Panc1 (cell line): Measurements from ENCODE around the gene DUSP9. TPM values are rescaled to one million over a fixed set of nuclear protein-coding genes. Genes with fewer than 3 reads are reported as not detected.
"Not testable (repeated sequence)": the region's sequence is repeated elsewhere in the genome, so short reads cannot be mapped to it uniquely, and the experiment has no call there.

Experiments
- ATAC-seq: fragments of 200-7000 bp; cut with Tn5 transposase; 2 replicates; pipeline ENCODE4 v1.9.1; 2020; ENCODE audit warnings: mild to moderate bottlenecking, moderate library complexity
- BruUV-seq: library from RNA; stranded (reverse); fragments of 400-500 nt; replicated peaks from 2 replicates; lab custom pipeline; 2021; lab: Mats Ljungman, UMichigan
- CTCF ChIA-PET: fragments of 300-600 bp; sonication (Branson Sonifier 250); formaldehyde crosslinking; loops from one replicate; lab custom pipeline; 2022; ENCODE audit warnings: antibody characterized with exemption; lab: Charles Lee
- POLR2A ChIA-PET: fragments of 300-600 bp; sonication (Branson Sonifier 250); formaldehyde crosslinking; loops from one replicate; lab custom pipeline; 2022; ENCODE audit warnings: antibody characterized with exemption; lab: Charles Lee
- DNase-seq: peaks from one replicate; pipeline ENCODE4 v3.0.0-alpha.2; 2010; ENCODE audit warnings: low read depth, low spot score
- H3K27ac ChIP-seq: 2 replicates; pipeline ENCODE4 v1.5.1; 2011; ENCODE audit warnings: mild to moderate bottlenecking, low read length, inconsistent platforms
- H3K27me3 ChIP-seq: fragments of 200-500 bp; sonication (Bioruptor generic); 2 replicates; pipeline ENCODE4 v1.6.0; 2014; ENCODE audit warnings: low read length, inconsistent platforms; ENCODE audit not compliant: control insufficient read depth, insufficient read depth
- H3K36me3 ChIP-seq: fragments of 200-500 bp; sonication (Bioruptor generic); 2 replicates; pipeline ENCODE4 v1.5.1; 2014; ENCODE audit warnings: inconsistent platforms, mild to moderate bottlenecking, low read length, moderate library complexity; ENCODE audit not compliant: control insufficient read depth, insufficient read depth
- H3K4me1 ChIP-seq: 2 replicates; pipeline ENCODE4 v1.5.1; 2011; ENCODE audit warnings: inconsistent platforms, mild to moderate bottlenecking, low read length, moderate library complexity; ENCODE audit not compliant: control insufficient read depth, insufficient read depth
- H3K4me3 ChIP-seq, 2 experiments: 2 replicates each; pipeline ENCODE4 v1.5.1; 2011 to 2012; ENCODE audit warnings: low read depth in 2 of 2, low read length in 2 of 2, mild to moderate bottlenecking in 2 of 2, inconsistent platforms in 1 of 2, moderate library complexity in 1 of 2
- H3K9me3 ChIP-seq: fragments of 200-500 bp; sonication (Bioruptor generic); 2 replicates; pipeline ENCODE4 v1.5.1; 2014; ENCODE audit warnings: low read depth, mild to moderate bottlenecking, inconsistent platforms, low read length, moderate library complexity; ENCODE audit not compliant: control insufficient read depth, insufficient read depth
- CTCF ChIP-seq: fragments of 450-650 bp; IDR thresholded peaks from 2 replicates; pipeline ENCODE4 v1.5.1; 2017; ENCODE audit warnings: mild to moderate bottlenecking
- POLR2AphosphoS5 ChIP-seq: IDR thresholded peaks from 2 replicates; pipeline ENCODE4 v1.6.1; 2012; ENCODE audit warnings: mild to moderate bottlenecking, low read depth, low read length, moderate library complexity
- REST ChIP-seq, 2 experiments: IDR thresholded peaks; 2 replicates each; pipeline ENCODE4 v1.6.1; 2011 to 2012; ENCODE audit warnings: low read depth in 2 of 2, control low read depth in 1 of 2, low read length in 1 of 2, mild to moderate bottlenecking in 1 of 2, moderate library complexity in 1 of 2; ENCODE audit not compliant: insufficient read depth in 1 of 2
- SIN3A ChIP-seq: IDR thresholded peaks from 2 replicates; pipeline ENCODE4 v1.6.1; 2012; ENCODE audit warnings: low read depth, mild to moderate bottlenecking, low read length, moderate library complexity, borderline replicate concordance; ENCODE audit not compliant: insufficient read depth
- TCF7L2 ChIP-seq: IDR thresholded peaks from 2 replicates; pipeline ENCODE4 v1.6.1; 2011; ENCODE audit warnings: mild to moderate bottlenecking, low read depth, low read length, inconsistent platforms
- in situ Hi-C: cut with HindIII; loops from 2 replicates; pipeline ENCODE4 v1.10.0; 2016; ENCODE audit warnings: low sequenced_read_pairs, low pct_unique_long_range_greater_than_20kb
- intact Hi-C: fragments of 100-400 bp; cut with micrococcal nuclease; formaldehyde crosslinking; loops from one replicate; pipeline ENCODE4 v1.10.0; 2022; ENCODE audit not compliant: unreplicated experiment
- total RNA-seq: library from RNA; stranded (reverse); gene quantifications from one replicate; pipeline ENCODE4 v1.2.1, GENCODE V29; 2021; ENCODE audit not compliant: unreplicated experiment

The DUSP9 gene
- total RNA-seq, 1 experiment from 2014 or later, result 7.1 TPM

GRCh38 chrX:153694687-153695270 is 47.8 kb downstream of the DUSP9 start:
- no peak for DNase-seq
- H3K27me3 ChIP-seq, result no peaks in the 10 kb centered on the region
- POLR2A ChIA-PET, result no interaction called here
- H3K9me3 ChIP-seq, result no peaks in the 10 kb centered on the region
- H3K36me3 ChIP-seq, result no peaks in the 10 kb centered on the region
- ATAC-seq, result peak; percentile 11
- no peak overlapping the region for H3K4me3 ChIP-seq
- no peak overlapping the region for H3K27ac ChIP-seq
- in situ Hi-C loops, result no loop called here
- H3K4me1 ChIP-seq, result peaks cover 11% of the 10 kb centered on the region
- CTCF ChIA-PET, result interaction anchor here (0.6 kb wide), 1 partner anchor 156 kb away, joined by 3 read pairs; no protein-coding TSS in a partner anchor
- no TSS peak for BruUV-seq
- intact Hi-C loops, result no loop called here
- no peak for TF ChIP-seq REST (IDR thresholded peaks at IDR 0.05; ENCODE audit: insufficient read depth in 1 of 2, low read depth in 2 of 2, low read length in 1 of 2)
- TF ChIP-seq SIN3A, result no peak
- TF ChIP-seq CTCF, result no peak
- TF ChIP-seq POLR2AphosphoS5, result no peak
- no peak for TF ChIP-seq TCF7L2

- peaks cover 4% of the 10 kb centered on the region; the same call in 1 of the 2 replicates for H3K4me1 ChIP-seq
- H3K9me3 ChIP-seq, result no peaks in the 10 kb centered on the region
- POLR2A ChIA-PET, result no interaction called here
- TF ChIP-seq REST (IDR thresholded peaks at IDR 0.05; ENCODE audit: insufficient read depth in 1 of 2, low read depth in 2 of 2, low read length in 1 of 2) (no peak), TCF7L2 (no peak), SIN3A (no peak), CTCF (no peak), POLR2AphosphoS5 (no peak)
- H3K36me3 ChIP-seq, result no peaks in the 10 kb centered on the region
- H3K27me3 ChIP-seq, result no peaks in the 10 kb centered on the region
- DNase-seq (no peak), ATAC-seq (no peak)
- intact Hi-C loops, result no loop called here
- CTCF ChIA-PET, result no interaction called here
- no peak overlapping the region for H3K27ac ChIP-seq
- in situ Hi-C loops, result no loop called here
- H3K4me3 ChIP-seq, result no peak overlapping the region
- BruUV-seq, result TSS peak; percentile 76
Observed at GRCh38 chrX:153696100-153696499, 49.1 kb downstream of the DUSP9 start.

- ATAC-seq, POLR2A ChIA-PET, H3K27ac ChIP-seq, intact Hi-C loops, CTCF ChIA-PET, H3K36me3 ChIP-seq, BruUV-seq, H3K4me3 ChIP-seq, H3K9me3 ChIP-seq, H3K4me1 ChIP-seq, H3K27me3 ChIP-seq, in situ Hi-C loops, DNase-seq: not testable (repeated sequence)
Observed at GRCh38 chrX:153696538-153696937, 49.5 kb downstream of the DUSP9 start.
